HCT116 (cell line): ENCODE measurements around the gene CD27. TPM values are rescaled to one million over a fixed set of nuclear protein-coding genes. Genes with fewer than 3 reads are reported as not detected.

Experiments
- ATAC-seq: fragments of 200-7000 bp; cut with Tn5 transposase; 2 replicates; pipeline ENCODE4 v1.9.1; 2020; ENCODE audit warnings: mild to moderate bottlenecking, moderate library complexity
- BruUV-seq: library from RNA; stranded (reverse); fragments of 400-500 nt; replicated peaks from 2 replicates; lab custom pipeline; 2021; lab: Mats Ljungman, UMichigan
- CTCF ChIA-PET: fragments of 300-600 bp; sonication (Branson Sonifier 250); formaldehyde crosslinking; loops from one replicate; lab custom pipeline; 2021; ENCODE audit warnings: antibody characterized with exemption; lab: Charles Lee
- POLR2A ChIA-PET: fragments of 300-600, 350-600 bp; sonication (Branson Sonifier 250); formaldehyde crosslinking; loops from one replicate; lab custom pipeline; 2021; ENCODE audit warnings: antibody characterized with exemption; lab: Charles Lee
- RAD21 ChIA-PET, 2 experiments: fragments of 300-600 bp; sonication (Branson Sonifier 250); formaldehyde crosslinking; loops; one replicate each; lab custom pipeline; 2023; ENCODE audit warnings: low total read pairs in 2 of 2; ENCODE audit not compliant: uncharacterized antibody in 2 of 2, unreplicated experiment in 2 of 2, low non-redundant PET in 1 of 2; lab: Charles Lee
- DNase-seq: peaks from one replicate; pipeline ENCODE4 v3.0.0-alpha.2; 2010; ENCODE audit warnings: low read depth, low spot score
- H2AFZ ChIP-seq: fragments of 200-600 bp; shearing (Covaris generic), sonication (generic); 2 replicates; pipeline ENCODE4 v1.6.1; 2017; ENCODE audit warnings: low read depth, mixed run types, mixed read lengths, antibody characterized with exemption, low read length; ENCODE audit not compliant: poor library complexity, severe bottlenecking
- H3K27ac ChIP-seq: 2 replicates; pipeline ENCODE4 v1.5.1; 2012; ENCODE audit warnings: low read depth, low read length
- H3K27me3 ChIP-seq: fragments of 200-600 bp; sonication (generic); 2 replicates; pipeline ENCODE4 v1.6.1; 2016; ENCODE audit warnings: mixed run types, low read length, mixed read lengths; ENCODE audit not compliant: insufficient read depth
- H3K36me3 ChIP-seq, 2 experiments: fragments of 200-500 bp in 1 of 2; fragments of 200-600 bp in 1 of 2; sonication (Bioruptor generic) in 1 of 2; sonication (generic) in 1 of 2; 2 replicates each; pipeline versions ENCODE4 v1.5.1 to v1.6.1; 2014 to 2016; ENCODE audit warnings: low read length in 2 of 2, inconsistent platforms in 1 of 2, mixed read lengths in 1 of 2, mixed run types in 1 of 2; ENCODE audit not compliant: insufficient read depth in 2 of 2, control insufficient read depth in 1 of 2
- H3K4me1 ChIP-seq, 2 experiments: fragments of 200-600 bp in 1 of 2; sonication (generic) in 1 of 2; 2 replicates each; pipeline versions ENCODE4 v1.5.1 to v1.6.1; 2012 to 2017; ENCODE audit warnings: low read length in 2 of 2, inconsistent platforms in 1 of 2, mild to moderate bottlenecking in 1 of 2, mixed read lengths in 1 of 2, mixed run types in 1 of 2, moderate library complexity in 1 of 2; ENCODE audit not compliant: insufficient read depth in 2 of 2, control insufficient read depth in 1 of 2
- H3K4me2 ChIP-seq: fragments of 200-600 bp; sonication (generic); 2 replicates; pipeline ENCODE4 v1.6.1; 2017; ENCODE audit warnings: mixed run types, low read length, mixed read lengths
- H3K4me3 ChIP-seq, 2 experiments: fragments of 200-600 bp in 1 of 2; sonication (generic) in 1 of 2; replicated peaks in 1 of 2; 2 replicates each; pipeline ENCODE4 v1.5.1; 2011 to 2016; ENCODE audit warnings: low read length in 2 of 2, control low read depth in 1 of 2, low read depth in 1 of 2, mild to moderate bottlenecking in 1 of 2, mixed read lengths in 1 of 2, mixed run types in 1 of 2
- H3K79me2 ChIP-seq: fragments of 200-600 bp; sonication (generic); 2 replicates; pipeline ENCODE4 v1.6.1; 2017; ENCODE audit warnings: mild to moderate bottlenecking, mixed run types, low read length, moderate library complexity, mixed read lengths; ENCODE audit not compliant: insufficient read depth
- H3K9ac ChIP-seq: fragments of 200-600 bp; sonication (generic); 2 replicates; pipeline ENCODE4 v1.6.1; 2016; ENCODE audit warnings: low read length, mixed read lengths
- H3K9me2 ChIP-seq: fragments of 200-600 bp; sonication (generic), shearing (Covaris generic); 2 replicates; pipeline ENCODE4 v1.6.1; 2017; ENCODE audit warnings: mixed run types, mild to moderate bottlenecking, moderate library complexity; ENCODE audit not compliant: insufficient read depth
- H3K9me3 ChIP-seq, 2 experiments: fragments of 200-500 bp in 1 of 2; fragments of 200-600 bp in 1 of 2; sonication (Bioruptor generic) in 1 of 2; sonication (generic) in 1 of 2; 2 replicates each; pipeline ENCODE4 v1.6.1; 2014 to 2017; ENCODE audit warnings: low read length in 2 of 2, mixed read lengths in 2 of 2, inconsistent platforms in 1 of 2, low read depth in 1 of 2, mild to moderate bottlenecking in 1 of 2, mixed run types in 1 of 2, moderate library complexity in 1 of 2; ENCODE audit not compliant: control insufficient read depth in 1 of 2, insufficient read depth in 1 of 2
- H4K20me1 ChIP-seq: fragments of 200-600 bp; sonication (generic), shearing (Covaris generic); 2 replicates; pipeline ENCODE4 v1.6.1; 2017; ENCODE audit warnings: mixed run types, mild to moderate bottlenecking, moderate library complexity; ENCODE audit not compliant: insufficient read depth
- CEBPB ChIP-seq: IDR thresholded peaks from 2 replicates; pipeline ENCODE4 v1.6.1; 2012; ENCODE audit warnings: low read depth
- ELF1 ChIP-seq: IDR thresholded peaks from 2 replicates; pipeline ENCODE4 v1.6.1; 2012; ENCODE audit warnings: low read depth, borderline replicate concordance
- RAD21 ChIP-seq: IDR thresholded peaks from 2 replicates; pipeline ENCODE4 v1.6.1; 2012; ENCODE audit warnings: low read depth, mild to moderate bottlenecking
- ZFX ChIP-seq: fragments of 450-650 bp; IDR thresholded peaks from 2 replicates; pipeline ENCODE4 v1.6.1; 2017
- intact Hi-C: fragments of 100-400 bp; cut with micrococcal nuclease; formaldehyde crosslinking; loops from 2 replicates; pipeline ENCODE4 v1.10.0; 2022
- total RNA-seq: library from RNA; stranded (reverse); gene quantifications from one replicate; pipeline ENCODE4 v1.2.1, GENCODE V29; 2021; ENCODE audit not compliant: unreplicated experiment

The CD27 gene
- total RNA-seq, 1 experiment from 2014 or later, result 0.25 TPM

GRCh38 chr12:6396031-6396430, 48.7 kb upstream of the CD27 start:
- CTCF ChIA-PET, result no interaction called here
- H3K36me3 ChIP-seq, result peaks cover 3 to 7% of the 10 kb centered on the region in 2 experiments; a peak in 3 of 4 replicates

GRCh38 chr12:6399884-6400644, 44.7 kb upstream of the CD27 start:
- CTCF ChIA-PET, result no interaction called here

More at GRCh38 chr12:6396031-6396430, 48.7 kb upstream of the CD27 start:
- no peaks in the 10 kb centered on the region for H4K20me1 ChIP-seq
- no peaks in the 10 kb centered on the region for H3K79me2 ChIP-seq
- H3K27me3 ChIP-seq, result no peaks in the 10 kb centered on the region
- no peak overlapping the region for H3K9ac ChIP-seq
- ChIA-PET POLR2A (no interaction called here), RAD21 (interaction anchor here in 1 of 2 experiments (0.7 kb wide), 1 partner anchor 75 kb away, joined by 3 read pairs; no protein-coding TSS in a partner anchor)
- H3K4me3 ChIP-seq, result no peak overlapping the region
- H3K4me1 ChIP-seq, result no peaks in the 10 kb centered on the region
- H3K9me3 ChIP-seq, result no peaks in the 10 kb centered on the region
- no TSS peak for BruUV-seq
- no peak for ATAC-seq
- intact Hi-C loops, result no loop called here
- no peak for TF ChIP-seq CEBPB
- H3K9me2 ChIP-seq, result no peaks in the 10 kb centered on the region
- no peak overlapping the region for H3K27ac ChIP-seq
- no peak for DNase-seq
- H3K4me2 ChIP-seq, result no peak overlapping the region
- H2AFZ ChIP-seq, result no peak overlapping the region

More at GRCh38 chr12:6399884-6400644, 44.7 kb upstream of the CD27 start:
- Histone ChIP-seq H3K9me2 (no peaks in the 10 kb centered on the region), H3K36me3 (no peaks in the 10 kb centered on the region; a peak in 1 of 4 replicates), H3K27me3 (no peaks in the 10 kb centered on the region), H3K4me1 (no peaks in the 10 kb centered on the region), H3K9me3 (no peaks in the 10 kb centered on the region), H3K9ac (no peak overlapping the region), H2AFZ (no peak overlapping the region), H3K27ac (no peak overlapping the region), H3K79me2 (no peaks in the 10 kb centered on the region), H3K4me3 (no peak overlapping the region), H4K20me1 (no peaks in the 10 kb centered on the region), H3K4me2 (no peak overlapping the region)
- intact Hi-C loops, result no loop called here
- ChIA-PET RAD21 (no interaction called here), POLR2A (no interaction called here)
- DNase-seq (no peak), ATAC-seq (no peak)
- no TSS peak for BruUV-seq
- TF ChIP-seq ZFX, result no peak
- no peak for TF ChIP-seq RAD21
- TF ChIP-seq ELF1, result no peak
